Right lobe of liver (tissue), 6 donors: ENCODE results near the gene HTR2C. TPM values are rescaled to one million over a fixed set of nuclear protein-coding genes. Genes with fewer than 3 reads are reported as not detected.

Experiments
- ATAC-seq, 4 donors: fragments of 200-7000 bp; cut with Tn5 transposase; one replicate each; pipeline ENCODE4 v1.9.1; 2020; ENCODE audit warnings: mild to moderate bottlenecking in 4 of 4, moderate library complexity in 4 of 4
- DNase-seq, 3 donors: peaks; one replicate each; pipeline ENCODE4 v3.0.0-alpha.2; 2020
- H3K27ac ChIP-seq, 3 donors: fragments of 200-600 bp; one replicate each; pipeline ENCODE4 v1.8.0; 2022
- H3K27me3 ChIP-seq, 2 donors: fragments of 200-600 bp; one replicate each; pipeline ENCODE4 v1.8.0; 2022
- H3K36me3 ChIP-seq, 4 donors: fragments of 200-600 bp; sonication (generic) in 1 of 4; one replicate each; pipeline versions ENCODE4 v1.5.1 to v1.8.0; 2017 to 2022; ENCODE audit warnings: control low read depth in 1 of 4
- H3K4me1 ChIP-seq, 4 donors: fragments of 200-600 bp; sonication (generic) in 1 of 4; one replicate each; pipeline versions ENCODE4 v1.5.1 to v1.8.0; 2017 to 2022; ENCODE audit warnings: control low read depth in 1 of 4
- H3K4me3 ChIP-seq, 3 donors: fragments of 200-600 bp; one replicate each; pipeline ENCODE4 v1.8.0; 2022
- H3K9me3 ChIP-seq, 4 donors: fragments of 200-600 bp; sonication (generic) in 1 of 4; one replicate each; pipeline versions ENCODE4 v1.5.1 to v1.8.0; 2017 to 2022; ENCODE audit warnings: control low read depth in 1 of 4
- POLR2A ChIP-seq: fragments of 450-650 bp; IDR thresholded peaks from one replicate; pipeline ENCODE4 v1.6.1; 2017; ENCODE audit warnings: antibody characterized with exemption, mild to moderate bottlenecking
- WGBS: methylation state at CpG from one replicate; pipeline ENCODE4 v1.1.6; 2018; ENCODE audit warnings: low coverage, low lambda C conversion rate; ENCODE audit not compliant: insufficient coverage; ENCODE audit errors: missing lambda C conversion rate; 5-methylcytosine and 5-hydroxymethylcytosine counted together
- intact Hi-C, 2 donors: fragments of 100-400 bp; cut with DNase I; formaldehyde crosslinking; loops; one replicate each; pipeline versions ENCODE4 v1.11.2 to v1.14.1; 2022
- total RNA-seq, 6 experiments: library from RNA; depleted of rRNA in 2 of 6; stranded (reverse); fragments of >200 nt in 2 of 6; fragmentation: NEBNext Ultra II Directional in 3 of 6; extraction: Animal tissue kit (Norgen Biotek cat#: 25700) in 3 of 6; gene quantifications; one replicate each; pipeline versions ENCODE4 v1.1.0 to v1.2.4, GENCODE V29; 2016 to 2023
- TF ChIP-seq, protein P1 (sequence below), 4 donors: fragments of 200-600 bp in 3 of 4; fragments of 450-650 bp in 1 of 4; IDR thresholded peaks; one replicate each; pipeline versions ENCODE4 v1.5.1 to v1.8.0; 2016 to 2022; ENCODE audit warnings: antibody characterized with exemption in 4 of 4, mild to moderate bottlenecking in 2 of 4
- donor health status: DM: no; HTN: yes; CAD: no.
- donor health status: DM: no; HTN: no; CAD: no.
- donor health status: DM: no; HTN: no; CAD: no.
- donor health status: DM: no; HTN: yes; CAD: no.
- donor health status: DM: no; HTN: yes; CAD: no.

Gene HTR2C
- total RNA-seq, 6 experiments from 2014 or later = not detected

- no peaks in the 10 kb centered on the region for H3K9me3 ChIP-seq
- ATAC-seq (no peak), DNase-seq (no peak)
- WGBS = 17% methylated on average over 32 of the region's 36 CpGs
- no peaks in the 10 kb centered on the region for H3K36me3 ChIP-seq
- no peak overlapping the region for H3K4me3 ChIP-seq
- intact Hi-C loops = no loop called here
- peaks cover 5 to 35% of the 10 kb centered on the region in 2 donors for H3K27me3 ChIP-seq
- H3K4me1 ChIP-seq = no peaks in the 10 kb centered on the region
- no peak for TF ChIP-seq POLR2A
- TF ChIP-seq, protein P1, sequence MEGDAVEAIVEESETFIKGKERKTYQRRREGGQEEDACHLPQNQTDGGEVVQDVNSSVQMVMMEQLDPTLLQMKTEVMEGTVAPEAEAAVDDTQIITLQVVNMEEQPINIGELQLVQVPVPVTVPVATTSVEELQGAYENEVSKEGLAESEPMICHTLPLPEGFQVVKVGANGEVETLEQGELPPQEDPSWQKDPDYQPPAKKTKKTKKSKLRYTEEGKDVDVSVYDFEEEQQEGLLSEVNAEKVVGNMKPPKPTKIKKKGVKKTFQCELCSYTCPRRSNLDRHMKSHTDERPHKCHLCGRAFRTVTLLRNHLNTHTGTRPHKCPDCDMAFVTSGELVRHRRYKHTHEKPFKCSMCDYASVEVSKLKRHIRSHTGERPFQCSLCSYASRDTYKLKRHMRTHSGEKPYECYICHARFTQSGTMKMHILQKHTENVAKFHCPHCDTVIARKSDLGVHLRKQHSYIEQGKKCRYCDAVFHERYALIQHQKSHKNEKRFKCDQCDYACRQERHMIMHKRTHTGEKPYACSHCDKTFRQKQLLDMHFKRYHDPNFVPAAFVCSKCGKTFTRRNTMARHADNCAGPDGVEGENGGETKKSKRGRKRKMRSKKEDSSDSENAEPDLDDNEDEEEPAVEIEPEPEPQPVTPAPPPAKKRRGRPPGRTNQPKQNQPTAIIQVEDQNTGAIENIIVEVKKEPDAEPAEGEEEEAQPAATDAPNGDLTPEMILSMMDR (IDR thresholded peaks at IDR 0.05) = no peak
- no peak overlapping the region for H3K27ac ChIP-seq
Observed at GRCh38 chrX:114582698-114583395, 1.0 kb upstream of the HTR2C start.

DNA sequence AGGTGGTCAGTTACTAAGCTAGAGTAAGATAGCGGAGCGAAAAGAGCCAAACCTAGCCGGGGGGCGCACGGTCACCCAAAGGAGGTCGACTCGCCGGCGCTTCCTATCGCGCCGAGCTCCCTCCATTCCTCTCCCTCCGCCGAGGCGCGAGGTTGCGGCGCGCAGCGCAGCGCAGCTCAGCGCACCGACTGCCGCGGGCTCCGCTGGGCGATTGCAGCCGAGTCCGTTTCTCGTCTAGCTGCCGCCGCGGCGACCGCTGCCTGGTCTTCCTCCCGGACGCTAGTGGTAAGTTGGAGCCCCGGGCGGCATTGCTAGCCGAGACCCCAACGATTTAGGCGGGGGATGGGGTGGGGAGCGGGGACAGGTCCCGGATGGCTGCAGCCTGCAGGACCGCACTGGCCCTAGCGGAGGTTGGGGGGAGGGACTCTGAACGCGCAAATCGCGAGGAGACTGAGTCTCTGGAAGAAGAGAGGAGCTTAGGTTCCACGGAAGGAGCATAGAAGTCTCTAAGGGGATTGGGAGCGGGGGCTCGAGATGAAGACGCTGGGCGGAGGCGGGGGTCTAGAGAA, 573 bp downstream of the HTR2C start:
- intact Hi-C loops = no loop called here
- no peaks in the 10 kb centered on the region for H3K4me1 ChIP-seq
- no peaks in the 10 kb centered on the region for H3K9me3 ChIP-seq
- no peak overlapping the region for H3K4me3 ChIP-seq
- no peaks in the 10 kb centered on the region for H3K36me3 ChIP-seq
- TF ChIP-seq, protein P1 (IDR thresholded peaks at IDR 0.05) = no peak
- no peak for TF ChIP-seq POLR2A
- peaks cover 5 to 35% of the 10 kb centered on the region in 2 donors for H3K27me3 ChIP-seq
- 9% methylated on average over 25 of the region's 56 CpGs for WGBS
- H3K27ac ChIP-seq = no peak overlapping the region
- DNase-seq (no peak), ATAC-seq (no peak)

DNA sequence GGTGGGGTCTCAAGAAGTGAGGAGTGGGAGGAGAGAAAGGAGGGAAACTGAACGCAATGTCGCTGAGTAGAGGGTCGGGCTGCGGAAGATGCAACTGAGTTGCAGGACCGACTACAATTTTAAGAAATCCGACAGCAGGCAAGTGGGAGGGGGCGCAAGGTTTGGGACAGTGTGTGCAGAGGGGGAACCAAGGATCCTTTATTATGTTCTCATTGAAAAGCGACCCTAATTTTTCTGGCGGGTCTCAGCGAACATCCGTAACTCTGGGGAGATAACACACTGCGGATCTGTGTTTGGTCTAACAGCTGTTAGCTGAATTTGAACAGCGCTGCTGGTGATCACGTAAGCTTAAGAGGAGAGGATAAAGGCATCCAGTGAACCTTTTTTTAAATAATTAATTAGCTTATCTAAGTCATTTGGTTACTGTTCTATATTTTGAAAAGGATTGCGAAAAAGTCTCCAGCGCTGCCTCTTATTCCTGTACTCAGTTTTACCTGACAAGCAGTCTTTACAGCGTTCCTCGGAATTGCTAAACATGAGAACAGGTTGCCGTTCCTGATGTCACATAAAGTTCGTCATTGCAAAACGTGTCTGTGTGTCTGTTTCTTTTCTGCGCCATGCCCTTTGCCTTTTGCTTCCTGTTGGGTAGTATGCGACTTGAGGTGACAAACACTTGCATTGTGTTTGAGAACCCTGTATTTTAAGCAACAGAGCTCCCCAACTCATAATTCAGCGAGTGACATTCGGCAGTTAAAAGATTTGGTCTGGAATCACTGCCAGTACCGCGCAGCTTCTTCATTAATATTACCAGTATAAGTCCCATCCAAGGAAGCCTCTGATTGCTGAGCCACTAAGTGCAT, 1.3 kb downstream of the HTR2C start:
- ATAC-seq (no peak), DNase-seq (no peak)
- H3K4me3 ChIP-seq = no peak overlapping the region
- H3K4me1 ChIP-seq = no peaks in the 10 kb centered on the region
- peaks cover 5 to 35% of the 10 kb centered on the region in 2 donors for H3K27me3 ChIP-seq
- intact Hi-C loops = no loop called here
- H3K9me3 ChIP-seq = no peaks in the 10 kb centered on the region
- TF ChIP-seq, protein P1 (IDR thresholded peaks at IDR 0.05) = no peak
- no peak for TF ChIP-seq POLR2A
- no peak overlapping the region for H3K27ac ChIP-seq
- H3K36me3 ChIP-seq = no peaks in the 10 kb centered on the region
- 11% methylated on average over 27 of the region's 27 CpGs for WGBS

DNA sequence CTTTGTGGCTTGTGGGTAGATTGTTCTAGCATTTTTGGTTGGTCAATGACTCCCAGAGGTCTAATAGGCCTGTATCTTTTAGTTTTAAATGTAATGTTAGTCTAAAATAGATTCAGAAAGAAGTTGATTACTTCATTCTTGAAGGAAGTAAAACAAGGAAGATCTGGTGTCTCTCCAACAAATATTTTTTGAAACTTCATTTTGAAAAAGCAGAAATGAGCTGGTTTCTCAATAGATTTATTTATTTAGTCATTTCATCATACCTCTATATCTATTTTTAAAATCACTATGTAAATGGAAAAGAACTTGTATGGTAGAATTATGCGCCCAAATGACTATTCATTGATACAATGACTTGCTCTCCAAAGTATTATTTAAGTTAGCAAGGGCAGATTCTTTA, 7.2 kb downstream of the HTR2C start:
- intact Hi-C loops = no loop called here

More for the DNA sequence above, 7.2 kb downstream of the HTR2C start:
- Histone ChIP-seq H3K27me3 (peaks cover 0 to 7% of the 10 kb centered on the region in 2 donors), H3K27ac (no peak overlapping the region), H3K4me1 (no peaks in the 10 kb centered on the region), H3K4me3 (no peak overlapping the region), H3K9me3 (no peaks in the 10 kb centered on the region), H3K36me3 (no peaks in the 10 kb centered on the region)
- TF ChIP-seq POLR2A = no peak
- TF ChIP-seq, protein P1 (IDR thresholded peaks at IDR 0.05) = no peak
- 59% methylated on average over 1 of the region's 1 CpG for WGBS
- DNase-seq = no peak
- no peak for ATAC-seq
